ENCODE results near the gene C4A. TPM values are rescaled to one million over a fixed set of nuclear protein-coding genes. Genes with fewer than 3 reads are reported as not detected.

Gene C4A
- total RNA-seq, 1 experiment from 2014 or later, result 13.1 TPM

DNA sequence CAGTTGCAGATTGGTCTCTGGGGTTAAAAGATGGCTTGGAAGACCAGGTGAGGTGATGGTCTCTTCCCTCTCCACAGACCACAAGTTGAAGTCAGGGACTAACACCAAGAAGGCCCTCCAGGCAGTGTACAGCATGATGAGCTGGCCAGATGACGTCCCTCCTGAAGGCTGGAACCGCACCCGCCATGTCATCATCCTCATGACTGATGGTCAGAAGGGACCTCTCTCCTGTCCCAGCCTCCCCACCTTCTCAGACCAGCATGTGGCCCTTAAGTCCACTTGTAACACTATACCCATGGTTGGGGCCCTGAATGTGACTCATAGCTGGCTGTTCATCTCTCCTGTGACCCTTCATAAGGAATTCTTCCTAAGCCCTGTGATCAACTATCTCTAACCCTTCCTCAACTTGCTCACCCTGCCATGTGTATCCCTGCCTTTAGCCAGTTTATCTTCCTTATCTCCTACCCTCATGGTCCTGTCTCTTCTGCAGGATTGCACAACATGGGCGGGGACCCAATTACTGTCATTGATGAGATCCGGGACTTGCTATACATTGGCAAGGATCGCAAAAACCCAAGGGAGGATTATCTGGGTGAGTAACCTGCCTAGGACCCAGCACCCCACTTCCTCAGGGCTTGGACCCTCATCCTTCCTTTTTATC, 33.0 kb upstream of the C4A start:
- H3K4me1 Mint-ChIP-seq (ENCODE audit: low read depth, unreplicated experiment), result peaks cover 71% of the 10 kb centered on the region
- H3K27me3 Mint-ChIP-seq (ENCODE audit: unreplicated experiment), result no peaks in the 10 kb centered on the region
- CTCF ChIA-PET, result interaction anchor here (0.6 to 1.1 kb wide), 2 partner anchors 19 to 51 kb away, joined by 3 read pairs; partner anchors contain the start of gene EHMT2
- DNase-seq, result peak; percentile 41
- TF ChIP-seq, protein P1, sequence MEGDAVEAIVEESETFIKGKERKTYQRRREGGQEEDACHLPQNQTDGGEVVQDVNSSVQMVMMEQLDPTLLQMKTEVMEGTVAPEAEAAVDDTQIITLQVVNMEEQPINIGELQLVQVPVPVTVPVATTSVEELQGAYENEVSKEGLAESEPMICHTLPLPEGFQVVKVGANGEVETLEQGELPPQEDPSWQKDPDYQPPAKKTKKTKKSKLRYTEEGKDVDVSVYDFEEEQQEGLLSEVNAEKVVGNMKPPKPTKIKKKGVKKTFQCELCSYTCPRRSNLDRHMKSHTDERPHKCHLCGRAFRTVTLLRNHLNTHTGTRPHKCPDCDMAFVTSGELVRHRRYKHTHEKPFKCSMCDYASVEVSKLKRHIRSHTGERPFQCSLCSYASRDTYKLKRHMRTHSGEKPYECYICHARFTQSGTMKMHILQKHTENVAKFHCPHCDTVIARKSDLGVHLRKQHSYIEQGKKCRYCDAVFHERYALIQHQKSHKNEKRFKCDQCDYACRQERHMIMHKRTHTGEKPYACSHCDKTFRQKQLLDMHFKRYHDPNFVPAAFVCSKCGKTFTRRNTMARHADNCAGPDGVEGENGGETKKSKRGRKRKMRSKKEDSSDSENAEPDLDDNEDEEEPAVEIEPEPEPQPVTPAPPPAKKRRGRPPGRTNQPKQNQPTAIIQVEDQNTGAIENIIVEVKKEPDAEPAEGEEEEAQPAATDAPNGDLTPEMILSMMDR (IDR thresholded peaks at IDR 0.05; ENCODE audit: unreplicated experiment), result no peak
- peak overlapping the region; percentile 84 for H3K27ac Mint-ChIP-seq (ENCODE audit: unreplicated experiment)
- H3K9me3 Mint-ChIP-seq (ENCODE audit: low read depth, unreplicated experiment), result no peaks in the 10 kb centered on the region
- H3K4me3 Mint-ChIP-seq (ENCODE audit: low read depth, unreplicated experiment), result peak overlapping the region; percentile 77
- peaks cover 84% of the 10 kb centered on the region for H3K36me3 Mint-ChIP-seq (ENCODE audit: insufficient read depth, unreplicated experiment)
- BruUV-seq (replicated peaks), result no TSS peak
- intact Hi-C loops (cut with micrococcal nuclease; ENCODE audit: unreplicated experiment), result loop anchor here (10.0 kb wide), 2 partner anchors 174 to 246 kb away; partner anchors contain the start of genes GPSM3, PBX2 and VWA7

DNA sequence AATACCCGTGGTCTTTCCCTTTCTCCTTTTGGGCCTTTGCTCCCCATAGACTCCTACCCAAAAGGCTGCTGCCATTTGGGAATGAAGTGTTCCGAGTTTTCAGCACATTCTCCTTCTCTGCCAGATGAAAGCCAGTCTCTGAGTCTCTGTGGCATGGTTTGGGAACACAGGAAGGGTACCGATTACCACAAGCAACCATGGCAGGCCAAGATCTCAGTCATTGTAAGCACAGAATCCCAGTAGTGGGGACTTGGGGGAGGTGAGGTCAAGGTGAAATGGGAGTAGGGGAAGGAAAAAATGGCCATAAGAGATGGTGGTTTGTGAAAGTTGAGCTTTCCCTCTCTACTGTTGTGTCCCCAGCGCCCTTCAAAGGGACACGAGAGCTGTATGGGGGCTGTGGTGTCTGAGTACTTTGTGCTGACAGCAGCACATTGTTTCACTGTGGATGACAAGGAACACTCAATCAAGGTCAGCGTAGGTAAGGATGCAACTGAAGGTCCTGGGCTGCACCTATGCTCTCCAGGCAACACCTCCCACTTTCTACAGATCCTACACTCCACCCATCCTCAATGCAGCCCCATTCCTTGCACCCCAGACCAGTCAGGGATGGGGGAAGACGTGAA, 31.8 kb upstream of the C4A start:
- Mint-ChIP-seq H3K27me3 (ENCODE audit: unreplicated experiment) (no peaks in the 10 kb centered on the region), H3K4me3 (ENCODE audit: low read depth, unreplicated experiment) (no peak overlapping the region), H3K27ac (ENCODE audit: unreplicated experiment) (peak overlapping the region; percentile 84), H3K36me3 (ENCODE audit: insufficient read depth, unreplicated experiment) (peaks cover 95% of the 10 kb centered on the region), H3K4me1 (ENCODE audit: low read depth, unreplicated experiment) (peaks cover 60% of the 10 kb centered on the region), H3K9me3 (ENCODE audit: low read depth, unreplicated experiment) (no peaks in the 10 kb centered on the region)
- intact Hi-C loops (cut with micrococcal nuclease; ENCODE audit: unreplicated experiment), result loop anchor here (10.0 kb wide), 2 partner anchors 175 to 245 kb away; partner anchors contain the start of genes GPSM3, PBX2 and VWA7
- no TSS peak for BruUV-seq (replicated peaks)
- CTCF ChIA-PET, result interaction anchor here (0.6 to 1.2 kb wide), 2 partner anchors 47 to 252 kb away, joined by 3 to 6 read pairs; no protein-coding TSS in a partner anchor
- no peak for DNase-seq
- TF ChIP-seq, protein P1 (IDR thresholded peaks at IDR 0.05; ENCODE audit: unreplicated experiment), result no peak

DNA sequence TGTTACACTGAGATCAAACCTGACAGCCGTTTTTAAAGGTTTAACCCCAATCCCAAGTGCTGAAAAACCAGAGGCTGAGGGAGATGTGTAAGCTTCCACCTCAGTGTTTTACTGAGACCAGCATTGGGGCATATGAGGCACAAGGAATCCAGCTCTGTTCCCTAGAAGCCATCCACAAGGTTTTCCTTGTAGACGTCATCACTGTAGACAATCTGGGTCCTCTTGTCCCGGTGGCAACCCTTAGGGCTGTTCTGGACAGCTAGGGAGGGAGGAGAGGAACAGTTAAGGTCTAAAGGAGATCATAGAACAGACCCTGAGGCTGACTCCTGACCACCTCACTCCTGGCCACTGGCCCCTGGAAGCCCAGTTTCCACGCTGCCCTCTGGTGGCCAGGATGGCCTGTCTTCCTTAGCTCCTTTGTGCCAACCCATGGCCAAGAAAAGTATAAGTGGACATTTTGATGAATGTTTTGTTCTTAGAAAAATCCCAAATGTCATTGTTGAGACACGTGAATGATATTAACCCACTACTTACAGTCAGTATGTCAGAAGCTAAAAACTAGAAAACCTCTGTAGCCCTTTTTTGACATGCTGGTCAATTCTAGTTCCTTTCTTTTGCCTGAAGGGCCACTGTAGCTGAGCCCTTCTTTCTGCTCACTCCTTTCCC, 29.6 kb upstream of the C4A start:
- Mint-ChIP-seq H3K27me3 (ENCODE audit: unreplicated experiment) (no peaks in the 10 kb centered on the region), H3K4me3 (ENCODE audit: low read depth, unreplicated experiment) (no peak overlapping the region), H3K4me1 (ENCODE audit: low read depth, unreplicated experiment) (peaks cover 41% of the 10 kb centered on the region), H3K36me3 (ENCODE audit: insufficient read depth, unreplicated experiment) (peaks cover 95% of the 10 kb centered on the region), H3K9me3 (ENCODE audit: low read depth, unreplicated experiment) (no peaks in the 10 kb centered on the region), H3K27ac (ENCODE audit: unreplicated experiment) (peak overlapping the region; percentile 69)
- CTCF ChIA-PET, result interaction anchor here (0.5 to 2.8 kb wide), 26 partner anchors 12 to 360 kb away, joined by 3 to 30 read pairs (median 4); partner anchors contain the start of genes DDAH2, DXO, EHMT2 and LY6G5C
- intact Hi-C loops (cut with micrococcal nuclease; ENCODE audit: unreplicated experiment), result loop anchor here (1.0 kb wide), 2 partner anchors 50 to 272 kb away; partner anchors contain the start of gene ZBTB12
- peak; percentile 92 for DNase-seq
- BruUV-seq (replicated peaks), result no TSS peak
- TF ChIP-seq, protein P1 (IDR thresholded peaks at IDR 0.05; ENCODE audit: unreplicated experiment), result peak; percentile 95

DNA sequence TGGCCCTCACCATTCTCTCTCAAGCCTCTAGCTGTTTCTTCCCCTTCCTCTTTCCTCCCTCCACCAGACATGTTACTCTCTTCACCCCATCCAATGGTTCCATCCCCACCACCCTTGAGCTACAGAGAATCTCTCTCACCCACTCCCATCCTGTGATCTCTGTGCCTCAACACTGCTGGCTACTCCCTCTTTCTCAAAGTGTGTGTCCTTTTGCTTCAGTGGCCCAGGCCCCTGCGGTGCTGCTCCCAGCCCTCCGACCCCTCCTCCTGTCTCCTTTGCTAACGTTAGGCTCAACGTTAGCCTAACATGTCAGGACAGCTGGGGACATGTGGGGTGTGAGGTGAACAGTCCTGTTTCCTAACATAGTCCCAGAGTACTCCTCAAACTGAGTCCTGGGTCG, 29.0 kb upstream of the C4A start:
- TF ChIP-seq, protein P1 (IDR thresholded peaks at IDR 0.05; ENCODE audit: unreplicated experiment), result no peak
- CTCF ChIA-PET, result interaction anchor here (0.6 to 2.8 kb wide), 19 partner anchors 13 to 272 kb away, joined by 3 to 30 read pairs (median 4); partner anchors contain the start of genes DDAH2, DXO, EHMT2 and LY6G5C
- no peaks in the 10 kb centered on the region for H3K9me3 Mint-ChIP-seq (ENCODE audit: low read depth, unreplicated experiment)
- intact Hi-C loops (cut with micrococcal nuclease; ENCODE audit: unreplicated experiment), result loop anchor here (1.0 kb wide), 2 partner anchors 51 to 273 kb away; partner anchors contain the start of gene ZBTB12
- H3K4me3 Mint-ChIP-seq (ENCODE audit: low read depth, unreplicated experiment), result no peak overlapping the region
- no peaks in the 10 kb centered on the region for H3K27me3 Mint-ChIP-seq (ENCODE audit: unreplicated experiment)
- H3K36me3 Mint-ChIP-seq (ENCODE audit: insufficient read depth, unreplicated experiment), result peaks cover 95% of the 10 kb centered on the region
- H3K27ac Mint-ChIP-seq (ENCODE audit: unreplicated experiment), result peak overlapping the region; percentile 69
- BruUV-seq (replicated peaks), result no TSS peak
- DNase-seq, result no peak
- H3K4me1 Mint-ChIP-seq (ENCODE audit: low read depth, unreplicated experiment), result peaks cover 41% of the 10 kb centered on the region

Data from Calu3 (cell line).